ENCODE data around the gene TSC2.
"Not testable (repeated sequence)": the region's sequence is repeated elsewhere in the genome, so short reads cannot be mapped to it uniquely, and the experiment has no call there.

The TSC2 gene

GRCh38 chr16:2011726-2012125 is 36.1 kb upstream of the TSC2 start:
- DNase-seq, result not testable (repeated sequence)

GRCh38 chr16:2013527-2013926 is 34.3 kb upstream of the TSC2 start:
- no peak for DNase-seq

GRCh38 chr16:2015117-2015946 is 32.5 kb upstream of the TSC2 start:
- no peak for DNase-seq

GRCh38 chr16:2015947-2016208 is 31.9 kb upstream of the TSC2 start:
- no peak for DNase-seq

GRCh38 chr16:2016407-2016922 is 31.3 kb upstream of the TSC2 start:
- peak; percentile 20 for DNase-seq

- DNase-seq, result peak; percentile 30
Observed at GRCh38 chr16:2019518-2019920, 28.3 kb upstream of the TSC2 start, which contains the start of gene NPW. Gene NPW, plus strand, starts transcription at chr16:2019785.

GRCh38 chr16:2019921-2020831 is 27.6 kb upstream of the TSC2 start:
- DNase-seq, result no peak

- no peak for DNase-seq
Observed at GRCh38 chr16:2022723-2023091, 25.1 kb upstream of the TSC2 start.

GRCh38 chr16:2023092-2024031 is 24.4 kb upstream of the TSC2 start:
- peak; percentile 88 for DNase-seq

GRCh38 chr16:2024032-2024420 is 23.8 kb upstream of the TSC2 start:
- no peak for DNase-seq

GRCh38 chr16:2025251-2025650 is 22.5 kb upstream of the TSC2 start:
- no peak for DNase-seq

- no peak for DNase-seq
Observed at GRCh38 chr16:2025878-2026460, 21.8 kb upstream of the TSC2 start.

GRCh38 chr16:2026461-2027023 is 21.2 kb upstream of the TSC2 start, which contains the start of gene NHERF2:
Gene NHERF2, plus strand, starts transcription at chr16:2026902. Its CDS starts 104 bp downstream, at chr16:2027006.
- peak; percentile 43 for DNase-seq

GRCh38 chr16:2027024-2028010 is 20.5 kb upstream of the TSC2 start:
- DNase-seq, result peak; percentile 45

GRCh38 chr16:2028146-2028545 is 19.6 kb upstream of the TSC2 start:
- DNase-seq, result no peak

GRCh38 chr16:2028620-2029220 is 19.1 kb upstream of the TSC2 start:
- DNase-seq, result peak; percentile 73

GRCh38 chr16:2029350-2029749 is 18.4 kb upstream of the TSC2 start:
- DNase-seq, result no peak

- DNase-seq, result no peak
Observed at GRCh38 chr16:2030036-2030435, 17.7 kb upstream of the TSC2 start.

- no peak for DNase-seq
Observed at GRCh38 chr16:2031081-2031577, 16.7 kb upstream of the TSC2 start.

All from NCI-H345 (cell line).